Spleen (tissue), 7 donors: ENCODE measurements around the gene RILP.

ENCODE experiments used
- CTCF ChIP-seq, 11 experiments: fragments of 200-600 bp in 7 of 11; fragments of 450-650 bp in 4 of 11; sonication (generic) in 4 of 11; IDR thresholded peaks in 8 of 11; conservative IDR thresholded peaks in 3 of 11; 1 replicate in 7 of 11; 2 replicates in 4 of 11; pipeline versions ENCODE4 v1.4.0 to v1.8.0; 2016 to 2021; ENCODE audit warnings: antibody characterized with exemption in 11 of 11, inconsistent platforms in 4 of 11, mild to moderate bottlenecking in 1 of 11
- POLR2A ChIP-seq, 3 donors: fragments of 450-650 bp; IDR thresholded peaks; one replicate each; pipeline ENCODE4 v1.5.1; 2017; ENCODE audit warnings: antibody characterized with exemption in 3 of 3, mild to moderate bottlenecking in 1 of 3
- POLR2AphosphoS5 ChIP-seq, 3 donors: sonication (generic); formaldehyde crosslinking; IDR thresholded peaks; one replicate each; pipeline ENCODE4 v1.5.1; 2017; ENCODE audit warnings: antibody characterized with exemption in 3 of 3
- donor health status: DM: no; HTN: no; CAD: no; lungs with moderate emphysema.
- donor health status: DM: no; HTN: no; CAD: no.
- donor health status: DM: no; HTN: no; CAD: no.

GRCh38 chr17:1676401-1676800 is 26.7 kb upstream of the RILP start:
- TF ChIP-seq POLR2AphosphoS5 (IDR thresholded peaks at IDR 0.05), result no peak
- TF ChIP-seq POLR2A (IDR thresholded peaks at IDR 0.05), result no peak
- no peak for TF ChIP-seq CTCF (IDR thresholded peaks at IDR 0.05 in 8 of 11, conservative IDR thresholded peaks at IDR 0.05 in 3 of 11)
